Rectal smooth muscle tissue (tissue), 1 donor: ENCODE data around the gene MRPL51.
"Not testable (repeated sequence)": the region's sequence is repeated elsewhere in the genome, so short reads cannot be mapped to it uniquely, and the experiment has no call there.

Experiments used
- H3K27ac ChIP-seq: one replicate; pipeline ENCODE4 v1.7.0; 2013; ENCODE audit warnings: low read depth, low read length, inconsistent platforms
- H3K27me3 ChIP-seq: one replicate; pipeline ENCODE4 v1.7.0; 2013; ENCODE audit warnings: low read length; ENCODE audit not compliant: control insufficient read depth, insufficient read depth
- H3K36me3 ChIP-seq: one replicate; pipeline ENCODE4 v1.7.0; 2013; ENCODE audit warnings: low read length; ENCODE audit not compliant: control insufficient read depth, insufficient read depth
- H3K4me1 ChIP-seq: one replicate; pipeline ENCODE4 v1.7.0; 2013; ENCODE audit warnings: low read length; ENCODE audit not compliant: control insufficient read depth, insufficient read depth
- H3K4me3 ChIP-seq: one replicate; pipeline ENCODE4 v1.7.0; 2013; ENCODE audit warnings: low read length
- H3K9ac ChIP-seq: one replicate; pipeline ENCODE4 v1.7.0; 2013; ENCODE audit warnings: low read length

Gene MRPL51

DNA sequence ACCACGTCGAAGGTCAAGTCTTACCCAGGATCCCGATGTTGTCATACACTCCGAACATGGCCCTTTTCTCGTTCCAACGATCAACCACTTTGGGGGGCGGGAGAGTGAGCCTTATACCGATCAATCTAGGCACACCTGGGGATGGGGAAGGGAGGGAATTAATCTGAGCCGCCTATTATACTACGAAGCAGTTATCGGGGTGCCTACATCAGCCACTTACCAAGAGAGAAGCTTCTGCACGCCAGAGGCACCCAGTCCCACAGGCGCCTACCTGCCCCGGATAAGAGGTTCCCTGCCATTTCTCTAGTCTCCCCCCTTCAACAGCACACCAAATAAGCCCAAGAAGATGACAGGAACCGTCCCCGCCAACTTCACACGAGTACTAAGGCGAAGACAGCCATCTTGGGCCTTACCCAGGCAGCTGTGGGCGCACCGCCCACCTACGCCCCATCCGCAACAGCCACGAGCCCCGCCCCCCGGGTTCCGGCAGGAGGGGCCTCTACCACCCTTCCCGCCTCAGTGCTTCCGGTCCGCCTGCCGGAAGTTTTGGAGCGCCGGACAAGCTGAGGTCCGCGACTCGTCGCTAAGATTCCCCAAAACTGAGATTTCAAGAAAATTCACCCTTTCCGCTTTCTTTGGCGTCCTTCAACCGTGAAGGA is at the start of gene MRPL51:
Gene MRPL51, minus strand, starts transcription at position 425 of the 659 bp plus-strand sequence. Its CDS starts 126 bp downstream, at position 299.
- no peaks in the 10 kb centered on the region for H3K27me3 ChIP-seq
- peak within 1 kb of the TSS; percentile 94 for H3K27ac ChIP-seq
- peaks cover 4% of the 10 kb centered on the region for H3K36me3 ChIP-seq
- H3K9ac ChIP-seq: peak within 1 kb of the TSS; percentile 97
- peak within 1 kb of the TSS; percentile 99 for H3K4me3 ChIP-seq
- H3K4me1 ChIP-seq: peaks cover 8% of the 10 kb centered on the region

DNA sequence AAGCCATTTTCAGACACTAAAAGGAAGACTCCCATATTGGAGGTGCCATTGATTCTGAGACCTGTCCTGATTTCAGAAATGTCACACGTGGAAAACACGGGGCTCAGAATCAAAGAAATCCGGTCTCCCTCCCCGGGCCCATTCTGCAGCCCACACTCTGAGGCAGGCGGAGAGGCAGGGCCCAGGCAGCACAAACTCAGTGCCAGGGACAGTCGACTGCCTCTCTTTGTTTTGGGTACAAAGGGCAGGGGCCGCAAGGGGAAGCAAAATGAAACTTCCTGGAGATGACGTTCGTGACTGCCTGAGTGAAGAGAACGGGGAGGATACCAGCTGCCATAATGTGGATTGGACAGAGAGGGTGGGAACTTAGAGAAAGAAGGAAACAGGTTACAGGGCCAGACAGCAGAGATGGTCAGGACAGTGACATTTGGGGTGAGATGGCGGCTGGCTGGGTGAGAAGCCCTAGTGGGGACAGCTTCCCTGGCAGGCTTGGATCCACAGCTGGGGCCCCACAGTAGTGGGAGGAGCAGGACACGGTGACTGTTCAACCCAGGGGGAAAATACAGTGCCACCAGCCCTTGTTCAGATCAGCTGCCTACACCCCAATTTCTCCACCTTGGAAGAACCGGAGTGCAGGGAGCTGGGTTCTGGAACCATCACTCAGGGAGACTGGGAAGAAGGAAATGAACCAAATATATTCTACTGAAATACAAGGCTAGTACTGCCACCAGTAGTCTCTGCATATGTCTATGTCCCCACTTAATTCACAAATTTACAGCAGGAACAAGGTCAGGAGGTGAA is 49.3 kb upstream of the MRPL51 start:
- Histone ChIP-seq H3K9ac (no peak overlapping the region), H3K4me3 (no peak overlapping the region), H3K27me3 (no peaks in the 10 kb centered on the region), H3K27ac (no peak overlapping the region), H3K36me3 (peaks cover 16% of the 10 kb centered on the region), H3K4me1 (peaks cover 5% of the 10 kb centered on the region)

DNA sequence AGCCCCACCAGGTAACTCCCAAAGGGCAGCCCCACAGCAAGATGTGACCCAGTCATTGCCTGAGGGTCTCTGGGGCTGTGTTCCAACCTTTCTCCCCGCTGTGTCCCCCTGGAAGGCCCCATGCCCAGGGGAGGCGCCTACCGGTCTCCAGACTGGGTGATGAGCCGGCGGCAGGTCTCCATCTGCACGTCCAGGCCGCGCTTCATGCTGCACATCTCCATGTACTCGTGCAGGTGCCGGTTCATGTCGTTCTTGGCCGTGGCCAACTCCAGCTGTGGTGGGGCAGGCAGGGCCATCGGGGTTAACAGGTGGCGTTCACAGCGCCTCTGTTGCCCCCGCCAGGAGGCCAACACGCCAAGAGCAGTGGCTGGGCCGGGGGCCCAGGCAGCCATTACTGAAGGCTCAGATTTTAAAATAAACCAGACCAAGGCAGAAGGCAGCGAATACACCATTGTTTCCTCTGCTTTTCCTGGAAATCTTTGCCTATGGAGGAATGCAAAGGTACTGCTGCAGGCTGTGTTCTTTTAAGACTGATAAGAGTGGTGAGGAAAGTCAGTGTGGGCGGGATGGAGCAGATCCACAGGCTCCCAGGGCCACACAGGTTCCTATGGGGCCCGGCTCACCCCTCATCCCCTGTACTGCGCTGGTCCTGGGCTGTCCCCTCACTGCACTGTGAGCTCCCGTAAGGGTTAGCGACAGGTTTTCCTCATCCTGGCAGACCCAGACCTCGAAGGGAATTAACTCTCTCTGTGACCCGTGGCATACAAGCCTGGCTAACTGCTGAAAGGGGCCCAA is 48.5 kb upstream of the MRPL51 start:
- no peak overlapping the region for H3K4me3 ChIP-seq
- peaks cover 25% of the 10 kb centered on the region for H3K36me3 ChIP-seq
- H3K27me3 ChIP-seq: no peaks in the 10 kb centered on the region
- peaks cover 5% of the 10 kb centered on the region for H3K4me1 ChIP-seq
- H3K9ac ChIP-seq: no peak overlapping the region
- H3K27ac ChIP-seq: no peak overlapping the region

- peaks cover 22% of the 10 kb centered on the region for H3K36me3 ChIP-seq
- peaks cover 14% of the 10 kb centered on the region for H3K4me1 ChIP-seq
- H3K27me3 ChIP-seq: no peaks in the 10 kb centered on the region
- no peak overlapping the region for H3K9ac ChIP-seq
- H3K27ac ChIP-seq: peak overlapping the region; percentile 65
- H3K4me3 ChIP-seq: peak overlapping the region; percentile 32
Observed at GRCh38 chr12:6540181-6540877, 47.3 kb upstream of the MRPL51 start.

DNA sequence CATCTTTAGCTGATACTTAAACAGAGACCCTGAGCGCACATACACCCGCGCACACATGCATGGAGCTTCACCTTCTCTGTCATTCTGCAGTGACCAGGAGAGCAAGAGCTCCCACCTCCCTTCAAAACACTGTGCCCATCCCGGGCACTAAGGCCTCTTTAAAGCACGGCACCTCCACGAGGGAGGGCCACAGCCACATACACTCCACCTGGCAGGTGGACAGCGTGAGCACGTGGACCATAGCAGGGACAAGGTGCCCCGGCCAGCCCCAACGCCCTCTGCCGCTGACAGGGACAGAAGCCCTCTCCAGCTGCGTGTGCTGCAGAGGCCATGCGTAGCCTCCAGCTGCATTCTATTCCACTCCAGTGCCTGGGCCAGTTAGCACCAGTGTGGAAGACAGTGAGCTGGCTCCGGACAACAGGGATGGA is 46.7 kb upstream of the MRPL51 start:
- peak overlapping the region; percentile 32 for H3K4me3 ChIP-seq
- no peak overlapping the region for H3K9ac ChIP-seq
- peaks cover 17% of the 10 kb centered on the region for H3K4me1 ChIP-seq
- H3K27ac ChIP-seq: no peak overlapping the region
- no peaks in the 10 kb centered on the region for H3K27me3 ChIP-seq
- peaks cover 22% of the 10 kb centered on the region for H3K36me3 ChIP-seq

DNA sequence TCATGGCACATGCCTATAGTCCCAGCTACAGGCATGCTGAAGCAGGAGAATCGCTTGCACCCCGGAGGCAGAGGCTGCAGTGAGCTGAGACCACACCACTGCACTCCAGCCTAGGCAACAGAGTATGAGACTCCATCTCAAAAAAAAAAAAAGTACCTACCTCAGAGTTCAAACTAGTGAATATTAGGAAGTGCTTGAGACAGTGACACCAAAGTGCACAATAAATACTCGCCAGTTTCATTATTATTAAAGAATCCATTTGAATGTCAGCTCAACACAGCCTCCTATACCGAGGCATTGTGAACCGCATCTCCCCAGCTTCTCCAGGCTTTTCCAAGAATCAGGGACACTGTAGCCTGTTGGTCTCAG is 46.2 kb upstream of the MRPL51 start:
- Histone ChIP-seq H3K4me3 (no peak overlapping the region), H3K36me3 (peaks cover 22% of the 10 kb centered on the region), H3K27me3 (no peaks in the 10 kb centered on the region), H3K4me1 (peaks cover 17% of the 10 kb centered on the region), H3K9ac (no peak overlapping the region), H3K27ac (no peak overlapping the region)

DNA sequence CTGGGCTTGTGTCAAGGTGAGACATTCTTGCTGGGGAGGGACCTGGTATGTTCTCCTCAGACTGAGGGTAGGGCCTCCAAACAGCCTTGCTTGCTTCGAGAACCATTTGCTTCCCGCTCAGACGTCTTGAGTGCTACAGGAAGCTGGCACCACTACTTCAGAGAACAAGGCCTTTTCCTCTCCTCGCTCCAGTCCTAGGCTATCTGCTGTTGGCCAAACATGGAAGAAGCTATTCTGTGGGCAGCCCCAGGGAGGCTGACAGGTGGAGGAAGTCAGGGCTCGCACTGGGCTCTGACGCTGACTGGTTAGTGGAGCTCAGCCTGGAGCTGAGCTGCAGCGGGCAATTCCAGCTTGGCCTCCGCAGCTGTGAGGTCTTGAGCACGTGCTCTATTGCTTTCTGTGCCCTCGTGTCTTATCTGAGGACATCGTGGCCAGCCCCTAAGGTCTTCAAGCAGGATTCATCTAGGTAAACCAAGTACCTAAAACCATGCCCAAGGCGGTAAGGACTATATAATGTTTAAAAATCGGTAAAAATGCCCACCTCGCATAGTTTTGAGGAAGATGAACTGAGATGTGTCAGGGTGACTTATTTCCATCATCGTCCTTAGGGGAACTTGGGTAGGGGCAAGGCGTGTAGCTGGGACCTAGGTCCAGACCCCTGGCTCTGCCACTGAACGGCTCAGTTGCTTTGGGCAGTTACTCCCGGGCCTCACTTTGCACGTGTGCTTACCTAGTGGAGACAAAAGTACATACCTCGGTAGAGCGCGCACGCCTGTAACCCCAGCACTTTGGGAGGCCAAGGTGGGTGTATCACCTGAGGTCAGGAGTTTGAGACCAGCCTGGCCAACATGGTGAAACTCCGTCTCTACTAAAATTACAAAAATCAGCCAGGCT is 45.6 kb upstream of the MRPL51 start:
- Histone ChIP-seq H3K4me3 (no peak overlapping the region), H3K4me1 (peaks cover 17% of the 10 kb centered on the region), H3K36me3 (peaks cover 22% of the 10 kb centered on the region), H3K27me3 (no peaks in the 10 kb centered on the region), H3K9ac (no peak overlapping the region), H3K27ac (no peak overlapping the region)

- not testable (repeated sequence) for H3K4me3 ChIP-seq, H3K27ac ChIP-seq, H3K27me3 ChIP-seq, H3K9ac ChIP-seq
- Histone ChIP-seq H3K4me1 (peaks cover 20% of the 10 kb centered on the region), H3K36me3 (peaks cover 22% of the 10 kb centered on the region)
Observed at GRCh38 chr12:6537580-6538419, 44.7 kb upstream of the MRPL51 start.

DNA sequence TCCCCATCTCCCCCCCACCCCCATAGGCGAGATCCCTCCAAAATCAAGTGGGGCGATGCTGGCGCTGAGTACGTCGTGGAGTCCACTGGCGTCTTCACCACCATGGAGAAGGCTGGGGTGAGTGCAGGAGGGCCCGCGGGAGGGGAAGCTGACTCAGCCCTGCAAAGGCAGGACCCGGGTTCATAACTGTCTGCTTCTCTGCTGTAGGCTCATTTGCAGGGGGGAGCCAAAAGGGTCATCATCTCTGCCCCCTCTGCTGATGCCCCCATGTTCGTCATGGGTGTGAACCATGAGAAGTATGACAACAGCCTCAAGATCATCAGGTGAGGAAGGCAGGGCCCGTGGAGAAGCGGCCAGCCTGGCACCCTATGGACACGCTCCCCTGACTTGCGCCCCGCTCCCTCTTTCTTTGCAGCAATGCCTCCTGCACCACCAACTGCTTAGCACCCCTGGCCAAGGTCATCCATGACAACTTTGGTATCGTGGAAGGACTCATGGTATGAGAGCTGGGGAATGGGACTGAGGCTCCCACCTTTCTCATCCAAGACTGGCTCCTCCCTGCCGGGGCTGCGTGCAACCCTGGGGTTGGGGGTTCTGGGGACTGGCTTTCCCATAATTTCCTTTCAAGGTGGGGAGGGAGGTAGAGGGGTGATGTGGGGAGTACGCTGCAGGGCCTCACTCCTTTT is 44.0 kb upstream of the MRPL51 start:
- Histone ChIP-seq H3K36me3 (peaks cover 22% of the 10 kb centered on the region), H3K4me3 (no peak overlapping the region), H3K4me1 (peaks cover 27% of the 10 kb centered on the region), H3K27ac (no peak overlapping the region), H3K27me3 (no peaks in the 10 kb centered on the region), H3K9ac (no peak overlapping the region)

DNA sequence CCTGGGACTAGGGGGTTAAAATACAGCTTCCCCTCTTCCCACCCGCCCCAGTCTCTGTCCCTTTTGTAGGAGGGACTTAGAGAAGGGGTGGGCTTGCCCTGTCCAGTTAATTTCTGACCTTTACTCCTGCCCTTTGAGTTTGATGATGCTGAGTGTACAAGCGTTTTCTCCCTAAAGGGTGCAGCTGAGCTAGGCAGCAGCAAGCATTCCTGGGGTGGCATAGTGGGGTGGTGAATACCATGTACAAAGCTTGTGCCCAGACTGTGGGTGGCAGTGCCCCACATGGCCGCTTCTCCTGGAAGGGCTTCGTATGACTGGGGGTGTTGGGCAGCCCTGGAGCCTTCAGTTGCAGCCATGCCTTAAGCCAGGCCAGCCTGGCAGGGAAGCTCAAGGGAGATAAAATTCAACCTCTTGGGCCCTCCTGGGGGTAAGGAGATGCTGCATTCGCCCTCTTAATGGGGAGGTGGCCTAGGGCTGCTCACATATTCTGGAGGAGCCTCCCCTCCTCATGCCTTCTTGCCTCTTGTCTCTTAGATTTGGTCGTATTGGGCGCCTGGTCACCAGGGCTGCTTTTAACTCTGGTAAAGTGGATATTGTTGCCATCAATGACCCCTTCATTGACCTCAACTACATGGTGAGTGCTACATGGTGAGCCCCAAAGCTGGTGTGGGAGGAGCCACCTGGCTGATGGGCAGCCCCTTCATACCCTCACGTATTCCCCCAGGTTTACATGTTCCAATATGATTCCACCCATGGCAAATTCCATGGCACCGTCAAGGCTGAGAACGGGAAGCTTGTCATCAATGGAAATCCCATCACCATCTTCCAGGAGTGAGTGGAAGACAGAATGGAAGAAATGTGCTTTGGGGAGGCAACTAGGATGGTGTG is 43.1 kb upstream of the MRPL51 start:
- Histone ChIP-seq H3K36me3 (peaks cover 22% of the 10 kb centered on the region), H3K4me1 (peaks cover 30% of the 10 kb centered on the region), H3K27ac (peak overlapping the region; percentile 95), H3K4me3 (peak overlapping the region; percentile 90), H3K9ac (no peak overlapping the region), H3K27me3 (no peaks in the 10 kb centered on the region)
